Caco-2 (cell line): ENCODE data around the gene ZRANB3. TPM values are rescaled to one million over a fixed set of nuclear protein-coding genes. Genes with fewer than 3 reads are reported as not detected.

ENCODE experiments used
- BruUV-seq: library from RNA; stranded (reverse); fragments of 400-500 nt; replicated peaks from 2 replicates; lab custom pipeline; 2021; lab: Mats Ljungman, UMichigan
- CTCF ChIA-PET: fragments of 300-600 bp; sonication (Branson Sonifier 250); formaldehyde crosslinking; loops from one replicate; lab custom pipeline; 2022; ENCODE audit warnings: antibody characterized with exemption; lab: Charles Lee
- POLR2A ChIA-PET: fragments of 300-600 bp; sonication (Branson Sonifier 250); formaldehyde crosslinking; loops from one replicate; lab custom pipeline; 2022; ENCODE audit warnings: antibody characterized with exemption; lab: Charles Lee
- DNase-seq, 2 experiments: peaks; one replicate each; pipeline versions ENCODE4 v3.0.0 to v3.0.0-alpha.2; 2020 to 2022
- H3K27me3 ChIP-seq: replicated peaks from 2 replicates; pipeline ENCODE4 v1.6.0; 2011; ENCODE audit warnings: low read length; ENCODE audit not compliant: control insufficient read depth, insufficient read depth
- H3K36me3 ChIP-seq: 2 replicates; pipeline ENCODE4 v1.5.1; 2011; ENCODE audit warnings: low read length; ENCODE audit not compliant: control insufficient read depth, insufficient read depth
- H3K4me1 ChIP-seq: fragments of 250-450 bp; sonication (Bioruptor Pico); 2 replicates; pipeline ENCODE4 v1.5.1; 2020; ENCODE audit warnings: mild to moderate bottlenecking
- H3K4me3 ChIP-seq: 2 replicates; pipeline ENCODE4 v1.5.1; 2011; ENCODE audit warnings: low read depth, mild to moderate bottlenecking, control low read depth, low read length
- H3K9me3 ChIP-seq: fragments of 250-450 bp; sonication (Bioruptor Pico); 2 replicates; pipeline ENCODE4 v1.5.1; 2020; ENCODE audit warnings: mild to moderate bottlenecking, moderate library complexity
- H3K27ac Mint-ChIP-seq: one replicate; pipeline ENCODE4 v1.8.0; 2022; ENCODE audit warnings: mixed read lengths; ENCODE audit not compliant: unreplicated experiment
- H3K27me3 Mint-ChIP-seq: one replicate; pipeline ENCODE4 v1.8.0; 2022; ENCODE audit warnings: mixed read lengths; ENCODE audit not compliant: insufficient read depth, unreplicated experiment
- H3K36me3 Mint-ChIP-seq: one replicate; pipeline ENCODE4 v1.8.0; 2022; ENCODE audit warnings: mild to moderate bottlenecking, mixed read lengths; ENCODE audit not compliant: insufficient read depth, unreplicated experiment
- H3K4me1 Mint-ChIP-seq: one replicate; pipeline ENCODE4 v1.8.0; 2022; ENCODE audit warnings: low read depth, mixed read lengths; ENCODE audit not compliant: unreplicated experiment
- H3K4me3 Mint-ChIP-seq: one replicate; pipeline ENCODE4 v1.8.0; 2022; ENCODE audit warnings: mild to moderate bottlenecking, moderate library complexity, mixed read lengths; ENCODE audit not compliant: unreplicated experiment
- H3K9me3 Mint-ChIP-seq: one replicate; pipeline ENCODE4 v1.8.0; 2022; ENCODE audit warnings: mixed read lengths; ENCODE audit not compliant: unreplicated experiment
- intact Hi-C: fragments of 100-400 bp; cut with micrococcal nuclease; formaldehyde crosslinking; loops from one replicate; pipeline ENCODE4 v1.10.0; 2022; ENCODE audit not compliant: unreplicated experiment
- total RNA-seq: library from RNA; stranded (reverse); gene quantifications from 2 replicates; pipeline ENCODE4 v1.2.3, GENCODE V29; 2022
- TF ChIP-seq, protein P1 (sequence below), 2 experiments: fragments of 200-600 bp in 1 of 2; IDR thresholded peaks; 1 replicate in 1 of 2; 2 replicates in 1 of 2; pipeline versions ENCODE4 v1.5.1 to v1.8.0; 2011 to 2022; ENCODE audit warnings: antibody characterized with exemption in 1 of 2, control low read depth in 1 of 2, inconsistent platforms in 1 of 2, low read depth in 1 of 2, low read length in 1 of 2, mild to moderate bottlenecking in 1 of 2, moderate library complexity in 1 of 2; ENCODE audit not compliant: insufficient read depth in 1 of 2, severe bottlenecking in 1 of 2, unreplicated experiment in 1 of 2

The ZRANB3 gene
- total RNA-seq, 1 experiment from 2014 or later: 17.0 TPM

DNA sequence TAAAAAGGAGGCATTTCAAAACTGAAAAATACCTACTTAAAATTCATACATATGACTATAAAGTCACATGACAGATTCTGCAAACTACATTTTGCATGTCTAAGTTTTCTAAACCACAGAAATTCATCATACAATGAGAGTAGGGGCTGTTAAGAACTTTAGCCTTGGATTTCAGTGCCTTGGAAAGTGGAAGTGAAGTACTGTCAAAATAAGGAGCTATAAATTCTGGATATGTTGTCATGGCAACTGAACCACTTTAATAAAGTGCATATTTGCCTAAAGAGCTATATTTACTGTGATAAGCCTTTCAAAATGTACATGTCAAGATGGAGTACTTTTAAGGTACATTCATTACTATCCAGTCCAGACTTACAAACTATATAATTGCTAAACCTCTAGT is 251.8 kb downstream of the ZRANB3 start:
- Histone ChIP-seq H3K36me3 (no peaks in the 10 kb centered on the region), H3K9me3 (no peaks in the 10 kb centered on the region; the same call in 1 of the 2 replicates), H3K27me3 (no peaks in the 10 kb centered on the region), H3K4me1 (peaks cover 19% of the 10 kb centered on the region), H3K4me3 (no peak overlapping the region)
- CTCF ChIA-PET: no interaction called here
- TF ChIP-seq, protein P1, sequence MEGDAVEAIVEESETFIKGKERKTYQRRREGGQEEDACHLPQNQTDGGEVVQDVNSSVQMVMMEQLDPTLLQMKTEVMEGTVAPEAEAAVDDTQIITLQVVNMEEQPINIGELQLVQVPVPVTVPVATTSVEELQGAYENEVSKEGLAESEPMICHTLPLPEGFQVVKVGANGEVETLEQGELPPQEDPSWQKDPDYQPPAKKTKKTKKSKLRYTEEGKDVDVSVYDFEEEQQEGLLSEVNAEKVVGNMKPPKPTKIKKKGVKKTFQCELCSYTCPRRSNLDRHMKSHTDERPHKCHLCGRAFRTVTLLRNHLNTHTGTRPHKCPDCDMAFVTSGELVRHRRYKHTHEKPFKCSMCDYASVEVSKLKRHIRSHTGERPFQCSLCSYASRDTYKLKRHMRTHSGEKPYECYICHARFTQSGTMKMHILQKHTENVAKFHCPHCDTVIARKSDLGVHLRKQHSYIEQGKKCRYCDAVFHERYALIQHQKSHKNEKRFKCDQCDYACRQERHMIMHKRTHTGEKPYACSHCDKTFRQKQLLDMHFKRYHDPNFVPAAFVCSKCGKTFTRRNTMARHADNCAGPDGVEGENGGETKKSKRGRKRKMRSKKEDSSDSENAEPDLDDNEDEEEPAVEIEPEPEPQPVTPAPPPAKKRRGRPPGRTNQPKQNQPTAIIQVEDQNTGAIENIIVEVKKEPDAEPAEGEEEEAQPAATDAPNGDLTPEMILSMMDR (IDR thresholded peaks at IDR 0.05; ENCODE audit: insufficient read depth in 1 of 2, low read depth in 1 of 2, low read length in 1 of 2, severe bottlenecking in 1 of 2, unreplicated experiment in 1 of 2): no peak
- H3K4me3 Mint-ChIP-seq: no peak overlapping the region
- H3K27me3 Mint-ChIP-seq: no peaks in the 10 kb centered on the region
- no peaks in the 10 kb centered on the region for H3K36me3 Mint-ChIP-seq
- no peak overlapping the region for H3K27ac Mint-ChIP-seq
- H3K4me1 Mint-ChIP-seq: peaks cover 18% of the 10 kb centered on the region
- intact Hi-C loops: no loop called here
- POLR2A ChIA-PET: no interaction called here
- no TSS peak for BruUV-seq
- no peak for DNase-seq
- no peaks in the 10 kb centered on the region for H3K9me3 Mint-ChIP-seq

DNA sequence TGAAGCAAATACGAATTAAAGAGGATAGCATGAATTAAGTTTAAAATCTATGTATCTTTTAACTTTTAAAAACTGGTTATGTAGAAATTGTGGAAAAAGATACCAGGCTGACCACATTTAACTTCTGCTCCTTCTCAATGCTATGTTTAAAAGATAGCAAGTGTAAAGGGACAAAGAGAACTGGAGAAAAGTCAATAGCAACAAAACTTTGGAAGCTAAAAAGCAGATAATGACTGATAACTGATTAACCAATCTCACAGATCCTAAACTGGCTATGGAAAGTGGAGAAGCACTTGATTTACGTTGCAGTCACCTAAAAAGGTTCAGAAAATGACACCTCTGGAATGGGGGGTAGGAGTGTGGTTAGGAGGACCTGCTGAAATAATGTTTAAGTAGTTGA is 254.5 kb downstream of the ZRANB3 start:
- Mint-ChIP-seq H3K27ac (no peak overlapping the region), H3K36me3 (no peaks in the 10 kb centered on the region), H3K4me3 (peak overlapping the region; percentile 6), H3K4me1 (peaks cover 18% of the 10 kb centered on the region), H3K27me3 (no peaks in the 10 kb centered on the region), H3K9me3 (no peaks in the 10 kb centered on the region)
- no peaks in the 10 kb centered on the region for H3K27me3 ChIP-seq
- TF ChIP-seq, protein P1 (IDR thresholded peaks at IDR 0.05; ENCODE audit: insufficient read depth in 1 of 2, low read depth in 1 of 2, low read length in 1 of 2, severe bottlenecking in 1 of 2, unreplicated experiment in 1 of 2): no peak
- ChIA-PET CTCF (no interaction called here), POLR2A (no interaction called here)
- peaks cover 19% of the 10 kb centered on the region for H3K4me1 ChIP-seq
- intact Hi-C loops: no loop called here
- peak in 1 of 2 experiments; percentile 3 for DNase-seq
- H3K36me3 ChIP-seq: no peaks in the 10 kb centered on the region
- BruUV-seq: no TSS peak
- no peak overlapping the region for H3K4me3 ChIP-seq
- H3K9me3 ChIP-seq: peaks cover 4% of the 10 kb centered on the region

DNA sequence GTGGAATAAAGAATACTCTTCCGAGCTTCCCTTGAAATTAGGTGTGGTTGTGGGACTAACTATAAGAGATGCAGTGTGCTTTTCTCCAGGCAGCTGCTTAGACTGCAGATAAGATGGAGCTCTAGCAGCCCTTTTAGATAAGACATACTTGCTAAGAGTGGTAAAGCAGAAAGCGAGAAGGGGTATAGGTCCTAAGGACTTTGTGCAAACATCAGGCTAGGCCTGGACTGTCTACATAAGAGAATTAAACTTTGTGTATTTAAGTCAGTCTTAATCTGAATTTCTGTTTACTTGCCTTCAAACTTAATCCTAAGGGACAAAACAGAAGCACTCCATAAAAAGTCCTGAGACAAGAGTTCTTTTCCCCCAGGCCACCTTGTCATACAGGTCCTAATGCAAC is 260.0 kb downstream of the ZRANB3 start:
- H3K36me3 ChIP-seq: no peaks in the 10 kb centered on the region
- CTCF ChIA-PET: interaction anchor here (1.0 kb wide), 1 partner anchor 224 kb away, joined by 3 read pairs; the partner anchor contains the start of gene MAP3K19
- intact Hi-C loops: loop anchor here (5.0 kb wide), 1 partner anchor 261 kb away; the partner anchor contains the start of genes R3HDM1 and ZRANB3
- BruUV-seq: no TSS peak
- H3K4me3 ChIP-seq: no peak overlapping the region
- H3K4me1 ChIP-seq: peaks cover 17% of the 10 kb centered on the region; the same call in 1 of the 2 replicates
- Mint-ChIP-seq H3K4me1 (peaks cover 15% of the 10 kb centered on the region), H3K9me3 (no peaks in the 10 kb centered on the region), H3K36me3 (no peaks in the 10 kb centered on the region), H3K27me3 (no peaks in the 10 kb centered on the region), H3K27ac (no peak overlapping the region), H3K4me3 (no peak overlapping the region)
- H3K9me3 ChIP-seq: peaks cover 4% of the 10 kb centered on the region
- no peaks in the 10 kb centered on the region for H3K27me3 ChIP-seq
- POLR2A ChIA-PET: no interaction called here
- TF ChIP-seq, protein P1 (IDR thresholded peaks at IDR 0.05; ENCODE audit: insufficient read depth in 1 of 2, low read depth in 1 of 2, low read length in 1 of 2, severe bottlenecking in 1 of 2, unreplicated experiment in 1 of 2): no peak
- DNase-seq: peak; percentile 60 to 62
